GM23338 (cell line): ENCODE measurements around the gene STARD3. TPM values are rescaled to one million over a fixed set of nuclear protein-coding genes. Genes with fewer than 3 reads are reported as not detected.
A peak's percentile ranks its signal among the peaks of the same experiment; 100 is the strongest.

Experiments used
- ATAC-seq: fragments of 200-7000 bp; cut with Tn5 transposase; 3 replicates; pipeline ENCODE4 v1.9.1; 2020
- DNase-seq: peaks from one replicate; pipeline ENCODE4 v3.0.0-alpha.2; 2015; ENCODE audit warnings: low spot score
- H2AFZ ChIP-seq: fragments of 200-600 bp; sonication (generic); 2 replicates; pipeline ENCODE4 v1.8.0; 2016; ENCODE audit warnings: antibody characterized with exemption, mild to moderate bottlenecking, moderate library complexity
- H3F3A ChIP-seq: fragments of 200-600 bp; sonication (generic); replicated peaks from 2 replicates; pipeline ENCODE4 v1.8.0; 2017; ENCODE audit warnings: antibody characterized with exemption, mixed run types, low read depth
- H3K27ac ChIP-seq: fragments of 200-600 bp; sonication (generic); 2 replicates; pipeline ENCODE4 v1.6.1; 2016; ENCODE audit warnings: low read depth
- H3K27me3 ChIP-seq: fragments of 200-600 bp; sonication (generic); 2 replicates; pipeline ENCODE4 v1.8.0; 2016; ENCODE audit warnings: mild to moderate bottlenecking, mixed run types, moderate library complexity; ENCODE audit not compliant: insufficient read depth
- H3K36me3 ChIP-seq: fragments of 200-600 bp; sonication (generic); 2 replicates; pipeline ENCODE4 v1.8.0; 2016; ENCODE audit warnings: mild to moderate bottlenecking; ENCODE audit not compliant: insufficient read depth
- H3K4me1 ChIP-seq: fragments of 200-600 bp; sonication (generic); 2 replicates; pipeline ENCODE4 v1.8.0; 2016; ENCODE audit warnings: mild to moderate bottlenecking, moderate library complexity; ENCODE audit not compliant: insufficient read depth
- H3K4me2 ChIP-seq: fragments of 200-600 bp; sonication (generic); 2 replicates; pipeline ENCODE4 v1.7.1; 2017; ENCODE audit warnings: mixed run types
- H3K4me3 ChIP-seq: fragments of 200-600 bp; sonication (generic); 2 replicates; pipeline ENCODE4 v1.6.1; 2016; ENCODE audit warnings: mixed run types
- H3K79me2 ChIP-seq: fragments of 200-600 bp; sonication (generic); replicated peaks from 2 replicates; pipeline ENCODE4 v1.8.0; 2017; ENCODE audit warnings: mild to moderate bottlenecking; ENCODE audit not compliant: insufficient read depth
- H3K9me2 ChIP-seq: fragments of 200-600 bp; sonication (generic); 2 replicates; pipeline ENCODE4 v1.8.0; 2017; ENCODE audit not compliant: insufficient read depth
- H4K20me1 ChIP-seq: fragments of 200-600 bp; sonication (generic); replicated peaks from 2 replicates; pipeline ENCODE4 v1.8.0; 2017; ENCODE audit warnings: mild to moderate bottlenecking; ENCODE audit not compliant: insufficient read depth
- H3K27ac Mint-ChIP-seq: 2 replicates; pipeline ENCODE4 v1.8.0; 2020; ENCODE audit warnings: inconsistent platforms, mild to moderate bottlenecking, moderate library complexity, mixed read lengths
- H3K27me3 Mint-ChIP-seq: 3 replicates; pipeline ENCODE4 v1.8.0; 2022; ENCODE audit warnings: low read depth, mild to moderate bottlenecking, moderate library complexity, mixed read lengths, inconsistent platforms; ENCODE audit not compliant: insufficient read depth, poor library complexity
- H3K36me3 Mint-ChIP-seq: 3 replicates; pipeline ENCODE4 v1.8.0; 2021; ENCODE audit warnings: low read depth, mild to moderate bottlenecking, inconsistent platforms, moderate library complexity, mixed read lengths
- H3K4me1 Mint-ChIP-seq: 3 replicates; pipeline ENCODE4 v1.8.0; 2020; ENCODE audit warnings: mild to moderate bottlenecking, inconsistent platforms, mixed read lengths
- H3K4me3 Mint-ChIP-seq: 3 replicates; pipeline ENCODE4 v1.8.0; 2021; ENCODE audit warnings: moderate library complexity, mild to moderate bottlenecking, inconsistent platforms, mixed read lengths
- H3K9me3 Mint-ChIP-seq: 3 replicates; pipeline ENCODE4 v1.8.0; 2020; ENCODE audit warnings: moderate library complexity, mild to moderate bottlenecking, inconsistent platforms, mixed read lengths
- CTCF ChIP-seq, 2 experiments: fragments of 200-600 bp in 1 of 2; sonication (generic) in 1 of 2; conservative IDR thresholded peaks; 2 replicates each; pipeline versions ENCODE4 v1.5.1 to v1.6.1; 2016 to 2017; ENCODE audit warnings: antibody characterized with exemption in 2 of 2, low read depth in 2 of 2, mild to moderate bottlenecking in 2 of 2, moderate library complexity in 1 of 2
- JUNB ChIP-seq: IDR thresholded peaks from one replicate; pipeline ENCODE4 v1.6.1; 2016; ENCODE audit warnings: antibody characterized with exemption; ENCODE audit not compliant: unreplicated experiment
- NANOG ChIP-seq: IDR thresholded peaks from 2 replicates; pipeline ENCODE4 v1.6.1; 2016; ENCODE audit warnings: antibody characterized with exemption, borderline replicate concordance
- ZNF331 ChIP-seq: fragments of 250-450 bp; sonication (Bioruptor Pico); IDR thresholded peaks from 2 replicates; pipeline ENCODE4 v1.5.0; 2020; ENCODE audit warnings: low read depth, mild to moderate bottlenecking, moderate library complexity
- polyA plus RNA-seq: library from polyadenylated mRNA; unstranded; fragments of >200 nt; fragmentation: Nextera tagmentation; extraction: Ambion mirVana; gene quantifications from 2 replicates; pipeline ENCODE4 v1.2.1, GENCODE V29; 2016
- total RNA-seq: library from RNA; depleted of rRNA; stranded (reverse); fragments of >200 nt; shearing (Covaris generic); gene quantifications from 2 replicates; pipeline ENCODE4 v1.2.3, GENCODE V29; 2014
- TF ChIP-seq, protein P1 (sequence below): fragments of 250-450 bp; sonication (Bioruptor Pico); IDR thresholded peaks from 2 replicates; pipeline ENCODE4 v1.5.0; 2020; ENCODE audit warnings: mild to moderate bottlenecking, moderate library complexity

Gene STARD3
- total and polyA plus RNA-seq, 2 experiments from 2014 or later, result 26.4 to 53.3 TPM

DNA sequence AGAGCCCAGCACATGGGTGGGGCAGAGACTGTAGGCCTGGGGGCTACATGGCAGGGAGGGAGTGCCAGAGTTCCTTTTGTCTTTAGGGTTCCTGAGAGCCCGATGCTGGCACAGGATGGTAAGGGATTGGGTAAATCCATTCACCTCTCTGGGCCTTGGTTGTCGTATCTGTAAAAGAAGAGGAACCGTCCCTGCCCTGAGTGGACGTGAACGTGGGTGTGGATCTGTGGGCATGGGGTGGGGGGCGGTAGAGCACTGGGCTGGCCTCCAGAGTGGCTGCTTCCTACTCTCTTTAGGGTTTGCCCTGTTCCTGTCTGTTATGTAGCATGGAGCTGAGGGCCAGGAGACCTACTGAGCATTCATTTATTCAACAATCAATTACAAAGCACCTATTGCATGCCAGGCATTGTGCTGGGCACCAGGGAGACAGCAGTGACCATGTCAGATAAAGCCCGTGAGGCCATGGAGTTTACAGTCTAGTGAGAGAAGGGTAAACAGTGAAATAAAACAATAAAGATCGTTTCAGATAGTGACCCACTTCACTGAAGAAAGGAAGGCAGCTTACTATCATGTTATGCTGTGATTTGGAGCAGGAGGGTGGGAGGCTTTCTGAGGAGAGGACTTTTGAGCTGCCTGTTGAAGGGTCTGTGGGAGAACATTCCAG, 15.1 kb downstream of the STARD3 start (continued):
- TF ChIP-seq, protein P1, sequence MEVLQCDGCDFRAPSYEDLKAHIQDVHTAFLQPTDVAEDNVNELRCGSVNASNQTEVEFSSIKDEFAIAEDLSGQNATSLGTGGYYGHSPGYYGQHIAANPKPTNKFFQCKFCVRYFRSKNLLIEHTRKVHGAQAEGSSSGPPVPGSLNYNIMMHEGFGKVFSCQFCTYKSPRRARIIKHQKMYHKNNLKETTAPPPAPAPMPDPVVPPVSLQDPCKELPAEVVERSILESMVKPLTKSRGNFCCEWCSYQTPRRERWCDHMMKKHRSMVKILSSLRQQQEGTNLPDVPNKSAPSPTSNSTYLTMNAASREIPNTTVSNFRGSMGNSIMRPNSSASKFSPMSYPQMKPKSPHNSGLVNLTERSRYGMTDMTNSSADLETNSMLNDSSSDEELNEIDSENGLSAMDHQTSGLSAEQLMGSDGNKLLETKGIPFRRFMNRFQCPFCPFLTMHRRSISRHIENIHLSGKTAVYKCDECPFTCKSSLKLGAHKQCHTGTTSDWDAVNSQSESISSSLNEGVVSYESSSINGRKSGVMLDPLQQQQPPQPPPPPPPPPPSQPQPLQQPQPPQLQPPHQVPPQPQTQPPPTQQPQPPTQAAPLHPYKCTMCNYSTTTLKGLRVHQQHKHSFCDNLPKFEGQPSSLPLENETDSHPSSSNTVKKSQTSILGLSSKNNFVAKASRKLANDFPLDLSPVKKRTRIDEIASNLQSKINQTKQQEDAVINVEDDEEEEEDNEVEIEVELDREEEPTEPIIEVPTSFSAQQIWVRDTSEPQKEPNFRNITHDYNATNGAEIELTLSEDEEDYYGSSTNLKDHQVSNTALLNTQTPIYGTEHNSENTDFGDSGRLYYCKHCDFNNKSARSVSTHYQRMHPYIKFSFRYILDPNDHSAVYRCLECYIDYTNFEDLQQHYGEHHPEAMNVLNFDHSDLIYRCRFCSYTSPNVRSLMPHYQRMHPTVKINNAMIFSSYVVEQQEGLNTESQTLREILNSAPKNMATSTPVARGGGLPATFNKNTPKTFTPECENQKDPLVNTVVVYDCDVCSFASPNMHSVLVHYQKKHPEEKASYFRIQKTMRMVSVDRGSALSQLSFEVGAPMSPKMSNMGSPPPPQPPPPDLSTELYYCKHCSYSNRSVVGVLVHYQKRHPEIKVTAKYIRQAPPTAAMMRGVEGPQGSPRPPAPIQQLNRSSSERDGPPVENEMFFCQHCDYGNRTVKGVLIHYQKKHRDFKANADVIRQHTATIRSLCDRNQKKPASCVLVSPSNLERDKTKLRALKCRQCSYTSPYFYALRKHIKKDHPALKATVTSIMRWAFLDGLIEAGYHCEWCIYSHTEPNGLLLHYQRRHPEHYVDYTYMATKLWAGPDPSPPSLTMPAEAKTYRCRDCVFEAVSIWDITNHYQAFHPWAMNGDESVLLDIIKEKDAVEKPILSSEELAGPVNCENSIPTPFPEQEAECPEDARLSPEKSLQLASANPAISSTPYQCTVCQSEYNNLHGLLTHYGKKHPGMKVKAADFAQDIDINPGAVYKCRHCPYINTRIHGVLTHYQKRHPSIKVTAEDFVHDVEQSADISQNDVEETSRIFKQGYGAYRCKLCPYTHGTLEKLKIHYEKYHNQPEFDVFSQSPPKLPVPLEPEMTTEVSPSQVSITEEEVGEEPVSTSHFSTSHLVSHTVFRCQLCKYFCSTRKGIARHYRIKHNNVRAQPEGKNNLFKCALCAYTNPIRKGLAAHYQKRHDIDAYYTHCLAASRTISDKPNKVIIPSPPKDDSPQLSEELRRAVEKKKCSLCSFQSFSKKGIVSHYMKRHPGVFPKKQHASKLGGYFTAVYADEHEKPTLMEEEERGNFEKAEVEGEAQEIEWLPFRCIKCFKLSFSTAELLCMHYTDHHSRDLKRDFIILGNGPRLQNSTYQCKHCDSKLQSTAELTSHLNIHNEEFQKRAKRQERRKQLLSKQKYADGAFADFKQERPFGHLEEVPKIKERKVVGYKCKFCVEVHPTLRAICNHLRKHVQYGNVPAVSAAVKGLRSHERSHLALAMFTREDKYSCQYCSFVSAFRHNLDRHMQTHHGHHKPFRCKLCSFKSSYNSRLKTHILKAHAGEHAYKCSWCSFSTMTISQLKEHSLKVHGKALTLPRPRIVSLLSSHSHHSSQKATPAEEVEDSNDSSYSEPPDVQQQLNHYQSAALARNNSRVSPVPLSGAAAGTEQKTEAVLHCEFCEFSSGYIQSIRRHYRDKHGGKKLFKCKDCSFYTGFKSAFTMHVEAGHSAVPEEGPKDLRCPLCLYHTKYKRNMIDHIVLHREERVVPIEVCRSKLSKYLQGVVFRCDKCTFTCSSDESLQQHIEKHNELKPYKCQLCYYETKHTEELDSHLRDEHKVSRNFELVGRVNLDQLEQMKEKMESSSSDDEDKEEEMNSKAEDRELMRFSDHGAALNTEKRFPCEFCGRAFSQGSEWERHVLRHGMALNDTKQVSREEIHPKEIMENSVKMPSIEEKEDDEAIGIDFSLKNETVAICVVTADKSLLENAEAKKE (CRISPR knock-in tag), result no peak
- TF ChIP-seq JUNB, result no peak

DNA sequence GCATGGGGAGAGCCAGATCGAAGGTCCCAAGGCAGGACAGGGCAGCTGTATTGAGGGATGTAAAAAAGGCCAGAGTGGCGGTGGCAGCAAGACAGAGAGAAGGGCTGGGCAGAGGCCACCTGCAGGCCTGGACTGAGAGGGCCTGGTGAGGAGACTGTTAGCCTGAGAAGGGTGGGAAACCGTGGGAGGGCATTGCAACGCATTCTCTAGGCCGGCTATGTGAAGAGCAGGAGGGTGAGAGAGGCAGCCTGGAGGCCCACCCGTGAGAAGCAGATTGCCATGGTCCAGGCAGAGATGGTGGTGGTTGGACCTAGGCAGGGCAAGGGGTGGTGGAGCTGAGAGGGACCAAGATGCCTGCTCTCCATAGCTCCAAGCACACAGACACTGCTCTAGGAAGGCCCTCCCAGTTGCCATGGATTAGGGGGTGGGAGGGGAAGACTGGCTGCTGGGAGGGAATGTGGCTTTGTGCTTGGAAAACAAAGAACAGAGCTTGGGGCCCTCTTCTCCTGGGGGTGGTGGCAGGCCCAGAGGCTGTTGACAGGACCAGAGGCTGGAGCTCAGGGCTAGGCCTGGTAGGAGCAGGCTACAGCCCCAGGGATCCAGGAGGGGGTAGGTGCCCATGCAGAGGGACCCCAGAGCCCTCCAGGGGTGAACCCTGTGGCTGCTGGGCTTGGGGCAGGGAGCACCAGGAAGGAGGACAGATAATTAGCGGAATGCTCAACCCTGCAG, 15.8 kb downstream of the STARD3 start:
- Histone ChIP-seq H3K36me3 (no peaks in the 10 kb centered on the region), H3K27me3 (no peaks in the 10 kb centered on the region), H3K4me2 (peak overlapping the region; percentile 43; the same call in 1 of the 2 replicates), H3K4me1 (peaks cover 18% of the 10 kb centered on the region), H3K27ac (peak overlapping the region; percentile 55; the same call in 1 of the 2 replicates), H3K4me3 (no peak overlapping the region), H3F3A (peaks cover 13% of the 10 kb centered on the region; the same call in 1 of the 2 replicates), H3K79me2 (peaks cover 9% of the 10 kb centered on the region; the same call in 1 of the 2 replicates), H4K20me1 (peaks cover 10% of the 10 kb centered on the region), H3K9me2 (no peaks in the 10 kb centered on the region), H2AFZ (no peak overlapping the region)
- no peaks in the 10 kb centered on the region; the same call in 2 of the 3 replicates for H3K9me3 Mint-ChIP-seq
- H3K4me3 Mint-ChIP-seq, result no peak overlapping the region; the same call in 2 of the 3 replicates
- DNase-seq (peak; percentile 59), ATAC-seq (peak; percentile 80)
- peaks cover 10% of the 10 kb centered on the region for H3K36me3 Mint-ChIP-seq
- peak overlapping the region; percentile 93 for H3K27ac Mint-ChIP-seq
- peaks cover 54% of the 10 kb centered on the region for H3K4me1 Mint-ChIP-seq
- H3K27me3 Mint-ChIP-seq, result peaks cover 18% of the 10 kb centered on the region
- TF ChIP-seq ZNF331 (CRISPR knock-in tag), result no peak
- no peak for TF ChIP-seq JUNB
- TF ChIP-seq NANOG, result no peak
- TF ChIP-seq CTCF (conservative IDR thresholded peaks at IDR 0.05; ENCODE audit: low read depth in 2 of 2), result no peak
